Effector memory CD8-positive, alpha-beta T cell (primary cell): ENCODE data around the gene CTDNEP1.

ENCODE experiments used
- ATAC-seq: fragments of 150-1000 bp; cut with Tn5 transposase; replicated peaks from 2 replicates; pipeline ENCODE4 v1.10.0; 2021; ENCODE audit warnings: mild to moderate bottlenecking, moderate library complexity
- DNase-seq, 3 experiments: peaks; one replicate each; pipeline ENCODE4 v3.0.0; 2021
- H3K27ac Mint-ChIP-seq, 2 donors: one replicate each; pipeline ENCODE4 v1.8.0; 2022; ENCODE audit warnings: mild to moderate bottlenecking in 2 of 2, mixed read lengths in 2 of 2, moderate library complexity in 2 of 2
- H3K27me3 Mint-ChIP-seq, 2 donors: one replicate each; pipeline ENCODE4 v1.8.0; 2022; ENCODE audit warnings: mixed read lengths in 2 of 2
- H3K36me3 Mint-ChIP-seq: one replicate; pipeline ENCODE4 v1.8.0; 2022; ENCODE audit warnings: mild to moderate bottlenecking, moderate library complexity, mixed read lengths; ENCODE audit not compliant: insufficient read depth
- H3K4me1 Mint-ChIP-seq, 2 donors: one replicate each; pipeline ENCODE4 v1.8.0; 2022; ENCODE audit warnings: low read depth in 2 of 2, mixed read lengths in 2 of 2
- H3K4me3 Mint-ChIP-seq, 2 donors: one replicate each; pipeline ENCODE4 v1.8.0; 2022; ENCODE audit warnings: mild to moderate bottlenecking in 2 of 2, mixed read lengths in 2 of 2, moderate library complexity in 2 of 2
- H3K9me3 Mint-ChIP-seq, 2 donors: one replicate each; pipeline ENCODE4 v1.8.0; 2022; ENCODE audit warnings: mixed read lengths in 2 of 2

Gene CTDNEP1

GRCh38 chr17:7217113-7217987, 34.2 kb downstream of the CTDNEP1 start:
- Mint-ChIP-seq H3K27ac (peak overlapping the region; percentile 75 to 100), H3K27me3 (peaks cover 0 to 2% of the 10 kb centered on the region in 2 donors), H3K9me3 (no peaks in the 10 kb centered on the region), H3K4me3 (peak overlapping the region in 1 of 2 donors; percentile 36), H3K4me1 (peaks cover 36 to 53% of the 10 kb centered on the region in 2 donors), H3K36me3 (peaks cover 25% of the 10 kb centered on the region)
- no peak for DNase-seq
- no peak for ATAC-seq

GRCh38 chr17:7216242-7217112, 35.1 kb downstream of the CTDNEP1 start:
- ATAC-seq (no peak), DNase-seq (no peak)
- peaks cover 19% of the 10 kb centered on the region for H3K36me3 Mint-ChIP-seq
- no peaks in the 10 kb centered on the region for H3K9me3 Mint-ChIP-seq
- peak overlapping the region; percentile 21 to 69 for H3K4me3 Mint-ChIP-seq
- peak overlapping the region; percentile 72 to 100 for H3K27ac Mint-ChIP-seq
- H3K4me1 Mint-ChIP-seq: peaks cover 36 to 52% of the 10 kb centered on the region in 2 donors
- peaks cover 0 to 8% of the 10 kb centered on the region in 2 donors for H3K27me3 Mint-ChIP-seq

GRCh38 chr17:7215652-7216180, 35.8 kb downstream of the CTDNEP1 start:
- H3K9me3 Mint-ChIP-seq: no peaks in the 10 kb centered on the region
- DNase-seq: no peak
- peaks cover 0 to 10% of the 10 kb centered on the region in 2 donors for H3K27me3 Mint-ChIP-seq
- H3K36me3 Mint-ChIP-seq: peaks cover 18% of the 10 kb centered on the region
- peak overlapping the region; percentile 72 to 100 for H3K27ac Mint-ChIP-seq
- no peak for ATAC-seq
- H3K4me3 Mint-ChIP-seq: peak overlapping the region in 1 of 2 donors; percentile 69
- H3K4me1 Mint-ChIP-seq: peaks cover 33 to 45% of the 10 kb centered on the region in 2 donors

GRCh38 chr17:7215136-7215638, 36.3 kb downstream of the CTDNEP1 start:
- peak overlapping the region; percentile 98 to 100 for H3K27ac Mint-ChIP-seq
- peaks cover 0 to 15% of the 10 kb centered on the region in 2 donors for H3K27me3 Mint-ChIP-seq
- DNase-seq (no peak), ATAC-seq (no peak)
- H3K4me1 Mint-ChIP-seq: peaks cover 27 to 39% of the 10 kb centered on the region in 2 donors
- H3K36me3 Mint-ChIP-seq: peaks cover 18% of the 10 kb centered on the region
- no peaks in the 10 kb centered on the region for H3K9me3 Mint-ChIP-seq
- peak overlapping the region; percentile 96 to 97 for H3K4me3 Mint-ChIP-seq

- H3K4me1 Mint-ChIP-seq: peaks cover 25 to 37% of the 10 kb centered on the region in 2 donors
- DNase-seq (peak; percentile 98 to 99 (median 99)), ATAC-seq (peak; percentile 80)
- peak overlapping the region; percentile 96 to 97 for H3K4me3 Mint-ChIP-seq
- H3K27ac Mint-ChIP-seq: peak overlapping the region; percentile 98 to 100
- H3K9me3 Mint-ChIP-seq: no peaks in the 10 kb centered on the region
- peaks cover 0 to 22% of the 10 kb centered on the region in 2 donors for H3K27me3 Mint-ChIP-seq
- H3K36me3 Mint-ChIP-seq: peaks cover 18% of the 10 kb centered on the region
Observed at GRCh38 chr17:7214300-7215135, 37.0 kb downstream of the CTDNEP1 start.

- Mint-ChIP-seq H3K4me3 (peak overlapping the region; percentile 96 to 97), H3K36me3 (peaks cover 18% of the 10 kb centered on the region), H3K27ac (peak overlapping the region; percentile 98 to 100), H3K9me3 (no peaks in the 10 kb centered on the region), H3K27me3 (peaks cover 0 to 24% of the 10 kb centered on the region in 2 donors), H3K4me1 (peaks cover 23 to 32% of the 10 kb centered on the region in 2 donors)
- ATAC-seq: peak; percentile 18
- no peak for DNase-seq
Observed at GRCh38 chr17:7213895-7214299, 37.6 kb downstream of the CTDNEP1 start.

- Mint-ChIP-seq H3K27ac (peak overlapping the region in 1 of 2 donors; percentile 67), H3K36me3 (peaks cover 22% of the 10 kb centered on the region), H3K27me3 (peaks cover 0 to 31% of the 10 kb centered on the region in 2 donors), H3K9me3 (no peaks in the 10 kb centered on the region), H3K4me1 (peaks cover 26% of the 10 kb centered on the region in 2 donors), H3K4me3 (no peak overlapping the region)
- DNase-seq (no peak), ATAC-seq (no peak)
Observed at GRCh38 chr17:7211491-7212273, 39.9 kb downstream of the CTDNEP1 start.

GRCh38 chr17:7208754-7209460, 42.6 kb downstream of the CTDNEP1 start:
- Mint-ChIP-seq H3K36me3 (peaks cover 33% of the 10 kb centered on the region), H3K27ac (peak overlapping the region; percentile 71 to 98)

GRCh38 chr17:7208027-7208571, 43.4 kb downstream of the CTDNEP1 start:
- H3K36me3 Mint-ChIP-seq: peaks cover 34% of the 10 kb centered on the region

More at GRCh38 chr17:7208754-7209460, 42.6 kb downstream of the CTDNEP1 start:
- no peak for ATAC-seq
- peaks cover 26 to 35% of the 10 kb centered on the region in 2 donors for H3K4me1 Mint-ChIP-seq
- no peaks in the 10 kb centered on the region for H3K9me3 Mint-ChIP-seq
- H3K4me3 Mint-ChIP-seq: no peak overlapping the region
- peaks cover 0 to 31% of the 10 kb centered on the region in 2 donors for H3K27me3 Mint-ChIP-seq
- no peak for DNase-seq

GRCh38 chr17:7207120-7208001, 44.2 kb downstream of the CTDNEP1 start:
- peaks cover 22 to 34% of the 10 kb centered on the region in 2 donors for H3K4me1 Mint-ChIP-seq
- H3K27ac Mint-ChIP-seq: peak overlapping the region; percentile 98
- peaks cover 0 to 30% of the 10 kb centered on the region in 2 donors for H3K27me3 Mint-ChIP-seq
- peaks cover 32% of the 10 kb centered on the region for H3K36me3 Mint-ChIP-seq
- peak overlapping the region; percentile 80 to 81 for H3K4me3 Mint-ChIP-seq
- ATAC-seq: no peak
- no peak for DNase-seq
- H3K9me3 Mint-ChIP-seq: no peaks in the 10 kb centered on the region

More at GRCh38 chr17:7208027-7208571, 43.4 kb downstream of the CTDNEP1 start:
- peak overlapping the region; percentile 71 to 98 for H3K27ac Mint-ChIP-seq
- no peaks in the 10 kb centered on the region for H3K9me3 Mint-ChIP-seq
- peaks cover 22 to 34% of the 10 kb centered on the region in 2 donors for H3K4me1 Mint-ChIP-seq
- no peak overlapping the region for H3K4me3 Mint-ChIP-seq
- ATAC-seq: no peak
- H3K27me3 Mint-ChIP-seq: peaks cover 0 to 31% of the 10 kb centered on the region in 2 donors
- DNase-seq: no peak
